T-helper 2 cell treated with Interferon-gamma antibody and Interleukin-4, amounts not matched to agents 100 ng/mL and 5 ng/mL, for 36 hours (primary cell): ENCODE measurements around the gene NEBL. TPM values are rescaled to one million over a fixed set of nuclear protein-coding genes. Genes with fewer than 3 reads are reported as not detected.
"Not testable (repeated sequence)": the region's sequence is repeated elsewhere in the genome, so short reads cannot be mapped to it uniquely, and the experiment has no call there.

Source experiments
- intact Hi-C: fragments of 100-400 bp; cut with micrococcal nuclease; formaldehyde crosslinking; loops from one replicate; pipeline ENCODE4 v1.15.1; 2023
- total RNA-seq: library from RNA; stranded (reverse); gene quantifications from 2 replicates; pipeline ENCODE4 v1.2.3, GENCODE V29; 2022

NEBL gene, protein sequence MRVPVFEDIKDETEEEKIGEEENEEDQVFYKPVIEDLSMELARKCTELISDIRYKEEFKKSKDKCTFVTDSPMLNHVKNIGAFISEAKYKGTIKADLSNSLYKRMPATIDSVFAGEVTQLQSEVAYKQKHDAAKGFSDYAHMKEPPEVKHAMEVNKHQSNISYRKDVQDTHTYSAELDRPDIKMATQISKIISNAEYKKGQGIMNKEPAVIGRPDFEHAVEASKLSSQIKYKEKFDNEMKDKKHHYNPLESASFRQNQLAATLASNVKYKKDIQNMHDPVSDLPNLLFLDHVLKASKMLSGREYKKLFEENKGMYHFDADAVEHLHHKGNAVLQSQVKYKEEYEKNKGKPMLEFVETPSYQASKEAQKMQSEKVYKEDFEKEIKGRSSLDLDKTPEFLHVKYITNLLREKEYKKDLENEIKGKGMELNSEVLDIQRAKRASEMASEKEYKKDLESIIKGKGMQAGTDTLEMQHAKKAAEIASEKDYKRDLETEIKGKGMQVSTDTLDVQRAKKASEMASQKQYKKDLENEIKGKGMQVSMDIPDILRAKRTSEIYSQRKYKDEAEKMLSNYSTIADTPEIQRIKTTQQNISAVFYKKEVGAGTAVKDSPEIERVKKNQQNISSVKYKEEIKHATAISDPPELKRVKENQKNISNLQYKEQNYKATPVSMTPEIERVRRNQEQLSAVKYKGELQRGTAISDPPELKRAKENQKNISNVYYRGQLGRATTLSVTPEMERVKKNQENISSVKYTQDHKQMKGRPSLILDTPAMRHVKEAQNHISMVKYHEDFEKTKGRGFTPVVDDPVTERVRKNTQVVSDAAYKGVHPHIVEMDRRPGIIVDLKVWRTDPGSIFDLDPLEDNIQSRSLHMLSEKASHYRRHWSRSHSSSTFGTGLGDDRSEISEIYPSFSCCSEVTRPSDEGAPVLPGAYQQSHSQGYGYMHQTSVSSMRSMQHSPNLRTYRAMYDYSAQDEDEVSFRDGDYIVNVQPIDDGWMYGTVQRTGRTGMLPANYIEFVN
- not detected in 2 replicates for total RNA-seq

DNA sequence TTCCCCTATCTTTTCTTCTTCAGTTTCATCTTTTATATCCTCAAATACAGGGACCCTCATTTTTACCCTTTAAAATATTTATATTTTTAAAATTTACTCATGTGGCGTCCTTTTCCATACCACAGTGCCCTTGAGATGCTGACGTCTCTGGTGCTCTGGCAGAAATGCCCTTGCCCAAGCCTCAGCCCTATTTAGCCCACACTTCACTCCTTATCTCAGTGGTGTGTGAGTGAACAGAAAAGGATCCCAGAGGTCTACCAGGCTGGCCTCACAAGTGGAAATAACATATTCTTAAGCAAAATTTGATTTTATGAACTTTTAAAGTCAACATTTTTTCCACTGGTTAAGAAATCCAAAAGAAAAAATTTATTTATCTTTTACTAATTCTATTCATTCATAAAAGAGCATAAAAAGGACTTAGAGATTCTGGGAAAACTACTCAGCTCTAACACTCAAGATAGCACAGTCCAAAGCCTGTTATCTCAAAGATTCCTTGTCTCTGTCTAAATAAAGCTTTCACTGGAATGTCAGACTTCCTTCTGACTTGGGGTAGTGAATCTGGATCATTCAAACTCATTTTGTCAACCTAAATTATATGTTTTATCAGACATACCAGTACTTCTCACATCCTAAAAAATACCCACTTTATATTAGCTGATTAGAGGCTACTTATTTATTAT lies at the start of gene NEBL:
Gene NEBL (minus strand): TSS at position 166 of the 680 bp plus-strand sequence. CDS start 106 bp downstream, at position 60.
- intact Hi-C loops = no loop called here

DNA sequence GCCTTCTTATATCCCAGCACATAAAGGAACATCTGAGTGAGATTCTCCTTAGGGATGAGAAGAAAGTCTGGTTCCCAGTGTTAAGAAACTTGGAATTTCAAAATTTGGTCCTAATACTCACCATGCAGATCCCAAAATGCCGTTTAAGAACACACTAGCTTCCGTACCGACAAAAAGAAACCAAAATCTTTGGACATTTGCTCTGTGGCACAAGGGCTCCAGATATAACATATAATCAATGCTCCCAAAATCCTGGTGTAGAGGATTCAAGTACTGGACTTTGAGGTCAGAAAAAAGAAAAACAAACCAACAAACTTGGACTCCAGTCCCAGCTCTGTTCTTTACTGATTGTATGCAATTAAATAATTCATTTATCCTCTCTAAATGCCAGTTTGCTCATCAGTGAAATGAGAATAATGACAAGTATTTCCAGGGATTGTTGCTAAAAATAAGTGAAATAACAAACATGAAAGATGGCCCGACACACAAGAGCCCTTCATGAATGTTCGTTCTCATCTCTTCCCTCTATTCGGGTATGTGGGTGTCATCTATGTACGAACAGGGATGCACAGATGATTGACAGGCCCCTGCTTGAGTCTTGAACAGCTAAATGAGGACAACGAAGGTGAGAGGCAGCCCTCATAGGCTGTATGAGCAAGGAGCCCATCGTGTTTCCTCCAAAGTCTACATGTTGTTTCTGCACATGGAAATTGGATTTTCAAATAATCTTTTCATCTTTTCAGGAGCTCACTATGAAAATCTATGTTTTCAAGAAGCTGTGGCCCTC lies 48.6 kb upstream of the NEBL start:
- intact Hi-C loops = no loop called here

DNA sequence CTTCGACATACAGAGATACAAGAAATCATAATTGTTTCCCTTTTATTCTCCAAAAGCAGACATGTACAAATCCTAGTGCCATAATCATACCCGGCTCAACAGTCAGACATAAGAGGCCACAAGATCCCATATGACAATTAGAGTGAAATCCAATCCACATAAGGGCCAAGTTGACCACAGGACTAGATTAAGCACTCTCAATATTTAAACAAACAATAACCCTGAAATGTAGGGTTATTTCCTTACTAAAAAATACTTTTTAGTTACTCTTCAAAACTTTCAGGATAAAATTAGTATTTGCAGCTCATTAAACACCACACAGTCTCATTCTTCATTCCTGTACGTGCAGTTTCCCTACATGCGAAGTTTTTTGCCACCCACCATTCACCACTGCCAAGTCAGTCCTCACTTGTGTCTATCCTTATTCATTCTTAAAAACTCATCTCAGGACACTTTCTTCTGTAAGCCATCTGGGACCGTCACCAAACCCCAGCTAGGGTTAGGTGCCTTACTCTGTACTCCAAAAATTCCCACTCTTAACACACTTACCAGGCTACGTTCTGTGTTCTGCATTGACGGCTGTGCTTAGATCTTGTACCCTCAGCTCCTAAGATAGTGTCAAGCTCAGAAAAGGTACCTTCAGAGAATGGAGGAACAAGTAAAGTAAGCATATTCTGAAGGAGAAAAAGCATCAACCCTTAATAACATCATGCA lies 47.8 kb upstream of the NEBL start:
- intact Hi-C loops = no loop called here

GRCh38 chr10:20939414-20939813 lies 42.3 kb upstream of the NEBL start:
- intact Hi-C loops = not testable (repeated sequence)

DNA sequence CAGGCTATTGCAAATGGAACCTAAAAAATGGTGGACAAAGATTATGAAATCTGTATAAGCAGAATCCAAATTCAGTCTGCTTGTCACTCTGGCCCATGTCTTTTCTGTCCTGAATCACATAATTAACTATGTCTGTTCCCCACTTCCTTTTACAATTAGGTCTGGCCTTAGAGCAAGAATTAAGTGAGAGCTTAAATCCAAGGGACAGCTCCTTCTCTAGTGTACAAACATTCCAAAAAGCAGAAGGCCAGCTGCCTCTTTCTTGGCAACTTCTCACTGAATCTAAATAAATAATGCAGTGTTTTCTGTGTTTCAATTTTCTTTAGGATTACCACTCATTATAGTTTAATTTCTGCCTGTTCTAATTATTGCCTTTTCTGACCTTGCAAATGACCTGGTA lies 39.3 kb upstream of the NEBL start:
- intact Hi-C loops = no loop called here

- intact Hi-C loops = no loop called here
Observed at GRCh38 chr10:20935931-20936330, 38.8 kb upstream of the NEBL start.

- intact Hi-C loops = no loop called here
Observed at GRCh38 chr10:20935301-20935700, 38.2 kb upstream of the NEBL start.

DNA sequence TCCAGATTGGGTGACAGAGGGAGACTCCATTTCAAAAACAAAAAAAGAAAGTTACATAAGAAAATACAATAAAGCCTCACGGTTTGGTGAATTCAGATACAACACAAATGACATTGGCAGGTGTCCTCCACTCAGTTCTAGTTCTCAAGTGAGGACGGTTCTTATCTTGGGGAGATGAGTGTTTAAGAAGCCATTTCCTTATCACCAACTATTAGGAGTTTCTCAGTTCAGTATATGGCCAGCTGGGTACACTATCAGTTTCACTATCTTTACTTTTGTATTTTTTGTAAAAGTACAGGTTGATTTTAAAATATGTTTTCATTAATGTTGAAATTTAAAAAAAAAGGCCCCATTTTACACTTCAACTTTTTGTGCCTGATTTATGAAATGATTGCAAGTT lies 36.6 kb upstream of the NEBL start:
- intact Hi-C loops = no loop called here

DNA sequence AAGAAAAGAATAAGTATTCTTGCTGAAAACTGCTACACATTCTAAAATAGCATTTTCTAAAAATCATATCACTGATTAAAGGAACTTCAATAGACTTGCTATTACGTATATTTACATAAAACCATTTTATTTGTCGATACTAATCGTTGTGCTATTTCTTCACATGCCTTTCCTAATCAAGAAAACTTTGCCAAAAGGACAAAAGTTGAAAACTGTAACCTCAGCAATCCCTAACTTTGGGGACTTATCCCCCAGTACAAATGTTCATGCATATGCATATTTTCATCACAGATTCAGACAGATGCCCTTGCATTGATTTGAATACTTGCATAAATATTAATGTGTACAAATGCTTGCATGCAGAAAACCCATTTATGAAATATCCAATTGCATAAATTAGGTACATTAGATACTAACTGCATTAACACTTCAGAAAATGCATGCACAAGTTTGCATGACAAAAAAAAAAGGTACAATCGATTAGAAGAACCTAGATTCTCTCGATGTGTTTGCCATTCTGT lies 35.6 kb upstream of the NEBL start:
- intact Hi-C loops = no loop called here

DNA sequence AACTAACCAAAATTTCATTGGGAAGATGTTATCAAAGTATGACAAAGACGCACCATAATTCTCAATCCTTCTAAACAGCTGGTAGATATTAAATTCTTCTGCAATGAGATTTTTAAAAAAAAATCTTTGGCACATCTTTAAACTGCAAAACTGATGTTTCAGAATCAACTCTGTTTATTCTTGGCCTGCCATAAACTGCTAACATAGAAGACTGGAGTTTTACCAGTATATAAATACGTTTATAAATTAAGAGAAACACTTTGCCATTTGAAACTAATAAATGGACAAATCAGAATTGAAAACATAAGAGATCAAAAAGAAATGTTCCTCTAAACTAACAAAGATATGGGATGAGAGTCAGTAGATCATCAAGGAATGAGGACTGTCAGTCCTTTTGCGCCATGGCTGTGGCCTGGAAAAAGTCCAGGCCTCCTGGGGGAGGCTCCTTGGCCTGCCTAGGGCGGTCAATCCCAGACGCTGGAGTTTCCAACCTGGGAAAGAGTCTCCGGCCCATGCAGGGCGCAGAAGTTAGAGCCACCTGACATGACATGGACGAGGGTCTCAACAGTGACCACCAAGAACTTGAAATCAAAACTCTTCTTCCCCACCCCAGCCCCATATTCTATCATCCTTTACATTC lies 34.2 kb upstream of the NEBL start:
- intact Hi-C loops = no loop called here

DNA sequence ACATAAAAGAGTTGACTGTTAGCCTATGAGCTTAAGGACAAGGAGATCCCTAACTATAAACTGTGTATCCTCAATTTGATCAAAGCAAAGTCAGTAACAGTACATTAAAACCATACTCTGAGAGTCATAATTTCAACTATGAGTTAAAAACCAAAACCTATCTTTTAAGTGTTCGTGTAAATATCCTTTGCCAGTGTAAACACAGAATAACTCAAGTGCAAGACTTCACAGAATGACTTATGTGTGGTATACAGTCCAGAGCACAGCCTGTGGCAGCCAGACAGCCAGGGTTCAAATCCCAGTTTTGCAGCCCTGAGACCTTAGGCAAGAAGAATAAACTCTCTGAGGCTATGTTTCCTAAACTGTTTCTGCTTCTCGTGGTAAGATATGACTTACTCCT lies 30.3 kb upstream of the NEBL start:
- intact Hi-C loops = no loop called here

DNA sequence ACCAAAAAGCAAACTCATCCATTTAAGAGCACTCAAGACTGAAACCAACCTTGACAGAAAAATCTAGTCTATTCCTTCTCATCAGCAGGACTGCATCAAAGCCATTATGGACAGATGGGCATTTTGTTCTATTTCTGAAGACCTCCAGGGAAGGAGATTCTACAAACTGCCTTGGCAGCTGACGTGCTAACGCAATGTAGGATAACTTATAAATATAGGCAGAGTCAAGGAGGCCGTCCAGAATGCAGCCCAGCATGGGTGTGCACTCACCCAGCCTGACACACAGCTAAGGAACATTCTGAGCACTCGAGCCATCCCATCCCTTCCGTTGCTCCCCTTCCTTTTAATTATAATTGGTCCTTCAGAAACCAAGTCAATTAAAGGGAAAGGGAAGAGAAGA lies 25.3 kb upstream of the NEBL start:
- intact Hi-C loops = no loop called here

DNA sequence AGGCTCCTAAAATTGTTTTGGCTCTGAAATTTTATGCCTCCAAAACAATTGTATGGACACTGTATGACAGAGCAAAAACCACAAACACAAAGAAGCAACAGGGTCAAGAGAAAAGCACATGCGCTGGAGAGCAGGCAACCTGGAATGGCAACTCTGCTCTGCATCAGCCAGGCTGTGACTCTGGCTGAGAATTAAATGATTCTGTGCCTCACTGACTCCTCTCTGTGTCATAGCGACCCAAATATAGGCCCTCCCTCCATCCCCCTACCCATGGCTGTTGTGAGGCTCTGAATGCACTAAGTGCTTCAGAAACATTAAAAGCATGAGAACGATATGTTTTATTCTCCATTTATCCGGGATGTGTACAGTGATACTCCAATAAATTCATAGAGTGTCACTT lies 24.9 kb upstream of the NEBL start:
- intact Hi-C loops = no loop called here

DNA sequence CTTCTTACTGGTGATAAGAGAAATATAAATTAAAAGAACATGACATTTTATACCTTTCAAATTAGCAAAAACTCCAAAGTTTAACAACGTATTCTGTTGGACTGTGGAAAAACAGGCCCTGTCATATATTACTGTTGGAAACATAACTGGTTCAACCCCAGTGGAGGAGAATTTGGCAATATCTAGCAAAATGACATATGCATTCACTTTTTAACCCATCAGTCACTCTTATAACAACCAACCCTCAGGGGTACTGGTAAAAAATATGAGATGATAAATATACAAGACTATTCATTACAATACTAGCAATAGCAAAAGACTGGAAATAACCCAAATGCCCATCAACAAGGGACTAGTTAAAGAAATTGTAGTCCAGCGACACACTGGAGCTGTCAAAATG lies 22.9 kb upstream of the NEBL start:
- intact Hi-C loops = no loop called here

DNA sequence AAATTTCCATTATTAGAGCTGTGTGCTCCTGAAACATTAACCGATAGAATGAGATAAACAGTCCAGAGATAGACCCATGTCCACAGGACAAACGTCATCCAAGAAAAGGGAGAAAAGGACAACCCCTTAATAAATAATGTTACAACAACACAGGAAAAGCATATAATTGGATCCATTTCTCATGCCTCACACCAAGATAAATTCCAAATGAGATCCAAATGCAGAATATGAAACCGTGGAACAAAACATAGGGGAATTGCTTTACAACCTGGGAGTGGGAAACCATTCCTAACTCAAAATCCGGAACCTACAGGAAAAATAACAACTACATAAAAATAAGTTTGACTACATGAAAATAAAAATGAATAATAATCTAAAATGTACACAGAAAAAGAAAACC lies 22.4 kb upstream of the NEBL start:
- intact Hi-C loops = no loop called here

GRCh38 chr10:20916976-20917375 lies 19.9 kb upstream of the NEBL start:
- intact Hi-C loops = no loop called here

DNA sequence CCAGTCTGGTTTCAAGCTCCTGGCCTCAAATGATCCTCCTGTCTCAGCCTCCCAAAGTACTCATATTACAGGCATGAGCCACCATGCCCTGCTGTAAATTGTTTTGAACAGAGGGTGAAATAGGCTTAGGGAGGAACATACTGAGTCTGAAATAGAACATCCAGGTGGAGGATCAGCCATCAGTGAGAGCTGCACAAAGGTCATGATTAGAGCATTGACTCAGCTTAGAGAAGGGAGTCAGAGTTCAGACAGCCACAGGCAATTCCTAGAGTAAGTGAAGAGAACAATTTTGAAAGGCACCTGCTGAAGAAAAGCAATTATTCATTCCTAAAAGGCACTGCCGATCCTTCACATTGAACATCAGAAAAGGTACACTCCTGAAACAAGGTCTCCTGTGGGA lies 15.9 kb upstream of the NEBL start:
- intact Hi-C loops = no loop called here

DNA sequence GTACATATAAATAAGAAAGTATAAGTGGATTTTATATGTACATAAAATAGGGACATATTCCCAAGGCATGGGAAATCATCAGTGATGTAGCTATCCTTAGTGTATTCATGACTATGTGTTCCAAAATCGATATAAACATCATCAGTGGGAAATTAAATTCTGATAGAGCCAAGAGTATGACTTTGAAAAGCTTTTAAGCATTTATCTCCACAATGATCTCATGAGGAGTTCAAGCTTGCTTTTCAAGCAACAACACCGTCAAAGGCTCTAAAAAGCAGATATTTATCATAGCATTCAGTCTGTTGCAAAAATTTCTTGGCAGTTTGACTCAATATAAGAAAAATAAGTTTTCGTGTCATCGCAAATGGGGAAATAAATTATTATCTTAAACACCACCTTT lies 14.5 kb upstream of the NEBL start:
- intact Hi-C loops = no loop called here

DNA sequence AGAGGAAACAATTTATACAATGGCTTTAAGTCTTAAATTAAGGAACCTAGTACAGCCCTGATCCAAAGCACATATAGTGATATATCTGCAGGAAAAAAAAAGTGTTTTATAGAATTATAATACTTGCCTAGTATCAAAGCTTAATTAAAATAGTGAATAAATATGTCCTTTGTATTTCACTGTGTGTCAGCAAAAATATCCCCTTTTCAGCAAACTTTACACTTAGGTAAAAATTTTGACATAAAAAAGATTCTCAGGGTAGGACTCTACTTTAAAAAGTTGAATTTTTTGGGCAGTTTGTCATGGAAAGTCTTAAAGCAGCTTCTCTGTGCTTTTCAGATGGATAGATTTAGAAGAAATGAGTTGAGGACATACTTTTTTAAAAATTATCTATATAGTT lies 12.7 kb upstream of the NEBL start:
- intact Hi-C loops = no loop called here

DNA sequence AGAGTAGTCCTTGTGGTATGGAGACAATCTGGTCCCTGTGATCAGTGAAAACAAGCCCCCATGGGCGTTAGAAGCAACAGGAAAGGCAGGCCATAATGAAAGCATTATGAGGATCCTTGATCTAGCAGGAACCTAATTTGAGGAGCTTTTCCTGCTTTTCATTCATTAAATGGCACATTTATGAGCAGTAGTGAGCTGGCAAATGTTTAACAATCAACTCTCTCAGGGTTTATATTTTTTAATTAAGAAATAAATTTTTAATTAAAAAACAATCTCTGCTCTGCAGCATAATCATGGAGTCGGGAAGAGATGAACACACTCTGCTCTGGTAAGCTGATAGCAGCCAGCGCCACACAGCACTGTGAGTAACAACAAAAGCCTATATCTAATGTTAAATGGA lies 11.3 kb upstream of the NEBL start:
- intact Hi-C loops = no loop called here
